T-cell (primary cell): ENCODE results near the gene MATN1. TPM values are rescaled to one million over a fixed set of nuclear protein-coding genes. Genes with fewer than 3 reads are reported as not detected.
"Not testable (repeated sequence)": the region's sequence is repeated elsewhere in the genome, so short reads cannot be mapped to it uniquely, and the experiment has no call there.

Source experiments
- ATAC-seq, 4 experiments: fragments of 200-7000 bp in 3 of 4; fragments of 150-1000 bp in 1 of 4; cut with Tn5 transposase; replicated peaks in 1 of 4; 1 replicate in 3 of 4; 2 replicates in 1 of 4; pipeline ENCODE4 v1.10.0; 2021; ENCODE audit warnings: moderate library complexity in 3 of 4, mild to moderate bottlenecking in 2 of 4, moderate number of reproducible peaks in 1 of 4
- CTCF ChIA-PET, 2 donors: fragments of 300-600 bp; sonication (Branson Sonifier 250); formaldehyde crosslinking; loops; one replicate each; lab custom pipeline; 2022; ENCODE audit warnings: antibody characterized with exemption in 2 of 2; lab: Charles Lee
- POLR2A ChIA-PET, 2 donors: fragments of 300-600 bp; sonication (Branson Sonifier 250); formaldehyde crosslinking; loops; one replicate each; lab custom pipeline; 2022; ENCODE audit warnings: antibody characterized with exemption in 2 of 2; lab: Charles Lee
- DNase-seq, 35 experiments: peaks; one replicate each; pipeline versions ENCODE4 v3.0.0 to v3.0.0-alpha.2; 2013 to 2023
- H3K27ac ChIP-seq: one replicate; pipeline ENCODE4 v1.5.1; 2013; ENCODE audit warnings: low read length
- H3K27me3 ChIP-seq, 2 experiments: replicated peaks in 1 of 2; 1 replicate in 1 of 2; 2 replicates in 1 of 2; pipeline versions ENCODE4 v1.6.1 to v1.7.0; 2013; ENCODE audit warnings: low read length in 1 of 2, mixed read lengths in 1 of 2; ENCODE audit not compliant: control insufficient read depth in 2 of 2, insufficient read depth in 2 of 2; ENCODE audit errors: extremely low read depth in 1 of 2
- H3K36me3 ChIP-seq, 2 donors: 1 replicate in 1 of 2; 2 replicates in 1 of 2; pipeline versions ENCODE4 v1.6.1 to v1.7.0; 2013; ENCODE audit warnings: low read length in 1 of 2; ENCODE audit not compliant: control insufficient read depth in 2 of 2, insufficient read depth in 1 of 2; ENCODE audit errors: extremely low read depth in 1 of 2
- H3K4me1 ChIP-seq, 2 experiments: 1 replicate in 1 of 2; 2 replicates in 1 of 2; pipeline versions ENCODE4 v1.6.1 to v1.7.0; 2013; ENCODE audit warnings: low read length in 2 of 2, mixed read lengths in 1 of 2; ENCODE audit not compliant: insufficient read depth in 2 of 2, control insufficient read depth in 1 of 2; ENCODE audit errors: extremely low read depth in 1 of 2
- H3K4me3 ChIP-seq, 2 donors: 1 replicate in 1 of 2; 2 replicates in 1 of 2; pipeline versions ENCODE4 v1.5.1 to v1.7.0; 2013; ENCODE audit warnings: mild to moderate bottlenecking in 2 of 2, low read length in 1 of 2, moderate library complexity in 1 of 2; ENCODE audit not compliant: control insufficient read depth in 1 of 2; ENCODE audit errors: extremely low read depth in 1 of 2
- H3K9me3 ChIP-seq: 2 replicates; pipeline ENCODE4 v1.7.0; 2013
- H3K27ac Mint-ChIP-seq, 2 donors: one replicate each; pipeline ENCODE4 v1.8.0; 2020 to 2021; ENCODE audit warnings: mild to moderate bottlenecking in 2 of 2, mixed read lengths in 2 of 2
- H3K27me3 Mint-ChIP-seq, 2 donors: one replicate each; pipeline ENCODE4 v1.8.0; 2021 to 2022; ENCODE audit warnings: mixed read lengths in 2 of 2
- H3K36me3 Mint-ChIP-seq: one replicate; pipeline ENCODE4 v1.8.0; 2021; ENCODE audit warnings: mixed read lengths
- H3K4me1 Mint-ChIP-seq, 3 donors: one replicate each; pipeline ENCODE4 v1.8.0; 2020 to 2022; ENCODE audit warnings: mixed read lengths in 3 of 3, mild to moderate bottlenecking in 1 of 3
- H3K4me3 Mint-ChIP-seq, 3 donors: one replicate each; pipeline ENCODE4 v1.8.0; 2020 to 2022; ENCODE audit warnings: mild to moderate bottlenecking in 3 of 3, mixed read lengths in 3 of 3, moderate library complexity in 3 of 3
- H3K9me3 Mint-ChIP-seq, 3 donors: one replicate each; pipeline ENCODE4 v1.8.0; 2020 to 2022; ENCODE audit warnings: mixed read lengths in 3 of 3
- WGBS: methylation state at CpG from one replicate; pipeline ENCODE4 v1.1.5; 2013; ENCODE audit warnings: missing lambda C conversion rate; ENCODE audit not compliant: insufficient coverage; 5-methylcytosine and 5-hydroxymethylcytosine counted together
- total RNA-seq, 35 experiments: library from RNA in 6 of 35; stranded (reverse) in 6 of 35; fragments of 120-200 nt in 1 of 35; gene quantifications; one replicate each; pipeline versions ENCODE4 v1.2.1 to v1.2.4 and lab custom pipeline; 2013 to 2026

MATN1 gene
- total RNA-seq, 5 donors from 2014 or later (not counting 1 experiment from before 2014, with no cell fraction given): 0.20 to 5.5 (median 0.60) TPM

- CTCF ChIA-PET: interaction anchor here in 1 of 2 donors (0.6 kb wide), 1 partner anchor 41 kb away, joined by 4 read pairs; no protein-coding TSS in a partner anchor
- H3K9me3 Mint-ChIP-seq, H3K4me3 Mint-ChIP-seq, H3K36me3 ChIP-seq, H3K27ac ChIP-seq, POLR2A ChIA-PET, H3K36me3 Mint-ChIP-seq, H3K4me3 ChIP-seq, H3K27me3 ChIP-seq, ATAC-seq, DNase-seq, H3K27me3 Mint-ChIP-seq, H3K9me3 ChIP-seq, H3K27ac Mint-ChIP-seq: not testable (repeated sequence)
- peaks cover 23 to 33% of the 10 kb centered on the region in 2 experiments for H3K4me1 ChIP-seq
- WGBS: 98% methylated on average over 7 of the region's 8 CpGs
- H3K4me1 Mint-ChIP-seq: peaks cover 36 to 40% (median 36%) of the 10 kb centered on the region in 3 donors
These were observed 43.6 kb upstream of the MATN1 start for GRCh38 chr1:30766948-30767347.

GRCh38 chr1:30765556-30766434, 42.4 kb upstream of the MATN1 start:
- Histone ChIP-seq H3K9me3 (no peaks in the 10 kb centered on the region), H3K4me3 (no peak overlapping the region), H3K36me3 (no peaks in the 10 kb centered on the region), H3K4me1 (peaks cover 32 to 44% of the 10 kb centered on the region in 2 experiments), H3K27ac (peak overlapping the region; percentile 5), H3K27me3 (no peaks in the 10 kb centered on the region)
- Mint-ChIP-seq H3K27me3 (no peaks in the 10 kb centered on the region), H3K4me1 (peaks cover 47 to 52% (median 48%) of the 10 kb centered on the region in 3 donors), H3K9me3 (no peaks in the 10 kb centered on the region), H3K36me3 (no peaks in the 10 kb centered on the region), H3K27ac (peak overlapping the region; percentile 63 to 86), H3K4me3 (peak overlapping the region in 1 of 3 donors; percentile 15)
- CTCF ChIA-PET: no interaction called here
- POLR2A ChIA-PET: interaction anchor here in 1 of 2 donors (0.6 kb wide), 1 partner anchor 1296 kb away, joined by 8 read pairs; no protein-coding TSS in a partner anchor
- ATAC-seq (peak; percentile 18 to 36 (median 31)), DNase-seq (no peak)
- WGBS: 30% methylated on average over 6 of the region's 15 CpGs

- H3K4me1 ChIP-seq: peaks cover 40 to 52% of the 10 kb centered on the region in 2 experiments
- H3K27ac Mint-ChIP-seq: peak overlapping the region; percentile 43 to 86
- H3K4me3 ChIP-seq: no peak overlapping the region
- no peaks in the 10 kb centered on the region for H3K9me3 Mint-ChIP-seq
- ATAC-seq (no peak), DNase-seq (no peak)
- H3K4me1 Mint-ChIP-seq: peaks cover 55 to 59% (median 55%) of the 10 kb centered on the region in 3 donors
- ChIA-PET CTCF (no interaction called here), POLR2A (no interaction called here)
- no peaks in the 10 kb centered on the region for H3K27me3 ChIP-seq
- H3K9me3 ChIP-seq: no peaks in the 10 kb centered on the region
- 95% methylated on average over 11 of the region's 18 CpGs for WGBS
- H3K36me3 Mint-ChIP-seq: no peaks in the 10 kb centered on the region
- no peak overlapping the region for H3K27ac ChIP-seq
- H3K36me3 ChIP-seq: no peaks in the 10 kb centered on the region
- no peak overlapping the region for H3K4me3 Mint-ChIP-seq
- H3K27me3 Mint-ChIP-seq: no peaks in the 10 kb centered on the region
These were observed 41.7 kb upstream of the MATN1 start for GRCh38 chr1:30764939-30765555.

DNA sequence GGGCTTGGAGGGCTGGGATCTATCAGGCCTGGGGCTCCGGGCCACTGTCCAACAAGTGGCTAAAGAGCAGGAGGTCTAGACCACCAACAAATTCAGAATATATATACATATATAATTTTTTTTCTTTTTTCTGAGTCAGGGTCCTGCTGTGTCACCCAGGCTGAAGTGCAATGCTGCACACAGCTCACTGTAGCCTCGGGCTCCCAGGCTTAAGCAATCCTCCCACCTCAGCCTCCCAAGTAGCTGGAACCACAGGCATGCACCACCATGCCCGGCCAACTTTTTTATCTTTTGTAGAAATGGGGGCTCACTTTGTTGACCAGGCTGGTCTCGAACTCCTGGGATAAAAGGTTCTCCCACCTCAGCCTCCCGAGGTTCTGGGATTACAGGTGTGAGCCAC, 41.0 kb upstream of the MATN1 start:
- no peaks in the 10 kb centered on the region for H3K36me3 Mint-ChIP-seq
- Histone ChIP-seq H3K36me3 (no peaks in the 10 kb centered on the region), H3K4me1 (peaks cover 46 to 58% of the 10 kb centered on the region in 2 experiments), H3K27me3 (no peaks in the 10 kb centered on the region), H3K9me3 (no peaks in the 10 kb centered on the region), H3K27ac (no peak overlapping the region), H3K4me3 (no peak overlapping the region)
- ATAC-seq (no peak), DNase-seq (no peak)
- 88% methylated on average over 2 of the region's 5 CpGs for WGBS
- peaks cover 61 to 66% (median 62%) of the 10 kb centered on the region in 3 donors for H3K4me1 Mint-ChIP-seq
- H3K4me3 Mint-ChIP-seq: no peak overlapping the region
- H3K27ac Mint-ChIP-seq: peak overlapping the region; percentile 46 to 61
- ChIA-PET POLR2A (no interaction called here), CTCF (no interaction called here)
- no peaks in the 10 kb centered on the region for H3K27me3 Mint-ChIP-seq
- H3K9me3 Mint-ChIP-seq: no peaks in the 10 kb centered on the region

GRCh38 chr1:30763651-30764248, 40.4 kb upstream of the MATN1 start:
- peaks cover 67 to 72% (median 68%) of the 10 kb centered on the region in 3 donors for H3K4me1 Mint-ChIP-seq
- no peaks in the 10 kb centered on the region for H3K36me3 ChIP-seq
- no peak overlapping the region for H3K4me3 Mint-ChIP-seq
- DNase-seq (no peak), ATAC-seq (no peak)
- ChIA-PET POLR2A (interaction anchor here in 1 of 2 donors (0.7 kb wide), 1 partner anchor 22 kb away, joined by 4 read pairs; no protein-coding TSS in a partner anchor), CTCF (no interaction called here)
- H3K4me3 ChIP-seq: no peak overlapping the region
- peaks cover 53 to 64% of the 10 kb centered on the region in 2 experiments for H3K4me1 ChIP-seq
- 94% methylated on average over 8 of the region's 10 CpGs for WGBS
- H3K27ac Mint-ChIP-seq: peak overlapping the region; percentile 46 to 96
- H3K36me3 Mint-ChIP-seq: no peaks in the 10 kb centered on the region
- no peaks in the 10 kb centered on the region for H3K9me3 ChIP-seq
- H3K27me3 Mint-ChIP-seq: no peaks in the 10 kb centered on the region
- H3K9me3 Mint-ChIP-seq: no peaks in the 10 kb centered on the region
- H3K27me3 ChIP-seq: no peaks in the 10 kb centered on the region
- H3K27ac ChIP-seq: no peak overlapping the region
